Measurements from ENCODE around the gene FRMD8.

FRMD8 gene

DNA sequence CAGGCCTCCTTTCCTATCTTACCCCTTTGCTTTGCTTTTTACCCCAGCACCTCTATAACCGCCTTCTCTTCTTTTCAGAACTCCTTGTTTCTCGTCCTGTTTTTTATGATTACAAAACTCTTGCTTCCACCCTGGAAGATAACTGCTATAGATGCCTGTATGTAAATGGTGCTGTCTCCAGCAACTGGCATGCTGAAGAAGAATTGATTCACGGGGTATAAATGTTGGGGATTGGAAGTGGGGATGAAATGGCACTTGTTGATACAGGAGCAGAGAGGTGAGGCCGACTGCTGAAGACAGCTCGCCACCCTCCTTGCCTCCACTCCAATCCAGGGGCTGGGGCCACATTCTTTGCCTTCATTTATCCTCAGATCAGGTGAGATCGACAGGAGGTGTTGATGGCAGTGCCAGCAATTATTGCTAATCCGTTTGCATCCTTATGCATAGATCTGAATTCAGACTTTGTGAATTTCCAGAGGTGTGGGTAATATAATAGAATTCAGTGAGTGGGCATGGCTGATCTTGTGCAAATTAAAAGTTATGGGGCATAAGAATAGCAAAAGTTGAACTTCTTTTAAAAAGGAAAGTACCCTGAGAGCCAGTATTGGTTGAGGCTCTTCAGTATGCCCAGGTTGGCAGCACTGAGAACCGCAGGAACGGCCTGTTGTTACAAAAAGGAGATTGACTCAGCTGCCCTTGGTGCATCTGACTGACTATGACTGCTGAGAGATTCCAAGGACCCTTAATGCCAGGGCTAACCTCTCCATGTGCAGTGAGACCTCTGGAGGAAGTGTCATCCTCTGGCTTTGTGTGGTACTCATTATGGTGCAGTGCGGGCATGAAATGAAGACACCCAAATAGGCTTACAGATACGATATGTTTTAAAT, 41.5 kb downstream of the FRMD8 start:
- Histone ChIP-seq H3K27me3 (ENCODE audit: insufficient read depth, low read length, poor library complexity) (no peaks in the 10 kb centered on the region), H3K79me1 (ENCODE audit: low read length) (peaks cover 23% of the 10 kb centered on the region), H2BK15ac (replicated peaks; ENCODE audit: low read depth) (no peak overlapping the region), H3K56ac (ENCODE audit: low read length) (no peak overlapping the region), H3K79me2 (ENCODE audit: control insufficient read depth, insufficient read depth, low read length) (peaks cover 48% of the 10 kb centered on the region), H2BK5ac (ENCODE audit: low read length) (no peak overlapping the region), H4K5ac (ENCODE audit: low read length) (no peak overlapping the region), H2AK5ac (ENCODE audit: low read length) (no peak overlapping the region), H3K27ac (ENCODE audit: low read depth, low read length) (no peak overlapping the region), H3K9ac (ENCODE audit: low read length) (peak overlapping the region; percentile 23), H3K23ac (ENCODE audit: low read length) (no peak overlapping the region), H3K4me2 (ENCODE audit: low read length) (no peak overlapping the region), H3K4me1 (ENCODE audit: control insufficient read depth, low read depth, low read length) (peaks cover 30% of the 10 kb centered on the region), H3K36me3 (ENCODE audit: control insufficient read depth, insufficient read depth, low read length) (no peaks in the 10 kb centered on the region), H3K4ac (ENCODE audit: low read depth, low read length) (no peak overlapping the region), H3K4me3 (ENCODE audit: low read length) (no peak overlapping the region), H2BK120ac (ENCODE audit: low read depth, low read length) (no peak overlapping the region), H3K18ac (ENCODE audit: low read length) (no peak overlapping the region), H4K8ac (ENCODE audit: low read depth, low read length) (no peak overlapping the region)
- no CpG with 5 or more reads among the region's 11 CpGs for WGBS (ENCODE audit: extremely low coverage, insufficient coverage, low lambda C conversion rate)
- no peak for DNase-seq

DNA sequence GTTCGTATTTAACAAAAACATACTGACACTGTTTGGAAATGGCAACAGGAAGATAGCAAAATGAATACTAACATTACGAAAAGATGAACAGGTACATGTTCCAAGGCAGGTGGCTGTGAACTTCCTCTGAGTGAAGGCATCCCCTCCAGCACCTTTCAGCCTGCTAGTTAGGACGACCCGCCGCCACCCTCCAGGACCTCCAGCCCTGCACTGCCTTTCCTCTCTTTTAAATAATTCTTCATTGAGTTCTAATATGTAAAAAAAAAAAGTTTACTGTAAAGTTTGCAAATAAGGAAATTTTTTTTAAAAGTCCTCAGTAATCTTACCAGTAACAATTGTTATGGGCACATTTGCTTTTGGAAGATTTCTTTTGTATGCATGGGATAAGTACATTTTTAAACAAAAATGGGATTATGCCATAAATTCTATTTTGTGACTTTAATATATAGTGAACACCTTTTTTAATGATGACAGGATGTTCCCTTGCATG, 42.2 kb downstream of the FRMD8 start:
- Histone ChIP-seq H3K79me1 (ENCODE audit: low read length) (peaks cover 18% of the 10 kb centered on the region), H3K9ac (ENCODE audit: low read length) (no peak overlapping the region), H3K56ac (ENCODE audit: low read length) (no peak overlapping the region), H4K8ac (ENCODE audit: low read depth, low read length) (no peak overlapping the region), H3K36me3 (ENCODE audit: control insufficient read depth, insufficient read depth, low read length) (no peaks in the 10 kb centered on the region), H3K79me2 (ENCODE audit: control insufficient read depth, insufficient read depth, low read length) (peaks cover 41% of the 10 kb centered on the region), H3K18ac (ENCODE audit: low read length) (no peak overlapping the region), H3K4me3 (ENCODE audit: low read length) (no peak overlapping the region), H3K27me3 (ENCODE audit: insufficient read depth, low read length, poor library complexity) (no peaks in the 10 kb centered on the region), H2BK120ac (ENCODE audit: low read depth, low read length) (no peak overlapping the region), H3K4me1 (ENCODE audit: control insufficient read depth, low read depth, low read length) (peaks cover 25% of the 10 kb centered on the region), H3K4ac (ENCODE audit: low read depth, low read length) (no peak overlapping the region), H2BK15ac (replicated peaks; ENCODE audit: low read depth) (no peak overlapping the region), H2BK5ac (ENCODE audit: low read length) (no peak overlapping the region), H2AK5ac (ENCODE audit: low read length) (no peak overlapping the region), H3K4me2 (ENCODE audit: low read length) (no peak overlapping the region), H4K5ac (ENCODE audit: low read length) (no peak overlapping the region), H3K27ac (ENCODE audit: low read depth, low read length) (no peak overlapping the region), H3K23ac (ENCODE audit: low read length) (no peak overlapping the region)
- no CpG with 5 or more reads among the region's 5 CpGs for WGBS (ENCODE audit: extremely low coverage, insufficient coverage, low lambda C conversion rate)
- DNase-seq = no peak

DNA sequence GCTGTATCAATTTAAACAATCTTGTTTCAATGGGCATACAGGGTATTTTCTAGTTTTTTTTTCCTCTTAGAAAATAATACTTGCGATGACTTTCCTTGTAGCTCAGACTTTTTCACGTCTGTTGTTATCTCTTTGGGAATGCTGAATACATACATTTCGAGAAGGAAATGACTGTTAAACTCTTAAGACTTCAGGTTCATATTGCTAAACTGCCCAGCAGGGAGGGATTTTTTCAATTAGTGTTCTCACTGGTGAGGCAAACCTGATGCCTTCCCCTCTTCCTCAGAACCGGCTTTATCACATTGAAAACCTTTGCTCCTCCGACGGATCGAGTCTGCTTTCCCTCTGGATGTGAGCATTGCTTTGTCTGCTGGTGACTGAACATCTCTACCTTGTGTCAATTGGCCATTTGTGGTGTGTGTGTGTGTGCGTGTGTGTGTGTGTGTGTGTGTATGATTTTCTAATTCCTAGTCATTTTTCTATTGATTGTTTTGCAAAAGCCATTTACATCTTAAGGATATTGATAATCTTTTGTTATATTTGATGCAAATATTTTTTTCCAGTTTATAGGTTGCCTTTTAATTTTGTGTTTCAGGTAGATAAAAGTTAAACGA, 42.7 kb downstream of the FRMD8 start:
- no peak overlapping the region for H2BK5ac ChIP-seq (ENCODE audit: low read length)
- no peaks in the 10 kb centered on the region for H3K27me3 ChIP-seq (ENCODE audit: insufficient read depth, low read length, poor library complexity)
- H3K4ac ChIP-seq (ENCODE audit: low read depth, low read length) = no peak overlapping the region
- H2BK120ac ChIP-seq (ENCODE audit: low read depth, low read length) = no peak overlapping the region
- peak; percentile 74 for DNase-seq
- H3K4me2 ChIP-seq (ENCODE audit: low read length) = no peak overlapping the region
- H4K5ac ChIP-seq (ENCODE audit: low read length) = no peak overlapping the region
- peaks cover 21% of the 10 kb centered on the region for H3K4me1 ChIP-seq (ENCODE audit: control insufficient read depth, low read depth, low read length)
- H3K79me2 ChIP-seq (ENCODE audit: control insufficient read depth, insufficient read depth, low read length) = peaks cover 35% of the 10 kb centered on the region
- H3K4me3 ChIP-seq (ENCODE audit: low read length) = no peak overlapping the region
- H3K36me3 ChIP-seq (ENCODE audit: control insufficient read depth, insufficient read depth, low read length) = no peaks in the 10 kb centered on the region
- no peak overlapping the region for H3K56ac ChIP-seq (ENCODE audit: low read length)
- WGBS (ENCODE audit: extremely low coverage, insufficient coverage, low lambda C conversion rate) = no CpG with 5 or more reads among the region's 9 CpGs
- H3K18ac ChIP-seq (ENCODE audit: low read length) = no peak overlapping the region
- no peak overlapping the region for H3K9ac ChIP-seq (ENCODE audit: low read length)
- peaks cover 14% of the 10 kb centered on the region for H3K79me1 ChIP-seq (ENCODE audit: low read length)
- no peak overlapping the region for H3K23ac ChIP-seq (ENCODE audit: low read length)
- H2BK15ac ChIP-seq (replicated peaks; ENCODE audit: low read depth) = no peak overlapping the region
- no peak overlapping the region for H2AK5ac ChIP-seq (ENCODE audit: low read length)
- no peak overlapping the region for H3K27ac ChIP-seq (ENCODE audit: low read depth, low read length)
- H4K8ac ChIP-seq (ENCODE audit: low read depth, low read length) = no peak overlapping the region

DNA sequence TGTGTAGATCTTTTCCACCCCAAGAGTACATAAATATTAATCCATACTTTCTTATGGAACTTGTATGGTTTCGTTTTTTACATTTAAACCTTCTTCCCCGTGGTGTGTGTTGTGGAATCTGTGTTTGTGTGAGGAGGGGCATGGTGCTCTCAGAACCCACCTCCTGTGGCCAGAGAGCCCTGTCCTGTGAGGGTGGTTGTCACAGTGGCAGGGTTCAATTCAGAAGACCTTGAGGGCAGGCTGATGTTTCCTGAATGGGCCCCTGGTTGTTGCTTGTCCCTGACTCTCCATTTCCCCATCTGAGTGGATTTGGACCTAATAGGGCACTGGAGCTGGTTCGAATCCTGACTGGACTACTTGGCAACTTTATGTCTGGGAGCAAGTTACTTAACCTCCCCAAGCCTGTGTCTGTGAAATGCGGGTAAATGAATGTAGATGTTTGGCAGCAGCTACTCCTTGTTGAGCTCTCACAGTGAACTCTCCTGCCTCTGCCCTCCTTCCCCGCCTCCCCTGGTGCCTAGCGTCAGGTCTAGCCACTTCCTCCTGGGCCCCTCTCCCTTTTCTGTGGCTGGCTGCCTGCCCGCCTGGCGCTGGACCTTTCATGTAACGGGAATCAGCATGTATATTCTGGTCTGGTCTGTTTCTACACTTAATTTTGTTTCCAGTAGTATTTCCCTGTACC, 43.4 kb downstream of the FRMD8 start:
- Histone ChIP-seq H3K23ac (ENCODE audit: low read length) (no peak overlapping the region), H2BK120ac (ENCODE audit: low read depth, low read length) (no peak overlapping the region), H3K56ac (ENCODE audit: low read length) (peak overlapping the region; percentile 3), H3K4me3 (ENCODE audit: low read length) (no peak overlapping the region), H3K4me2 (ENCODE audit: low read length) (no peak overlapping the region), H3K36me3 (ENCODE audit: control insufficient read depth, insufficient read depth, low read length) (no peaks in the 10 kb centered on the region), H3K4me1 (ENCODE audit: control insufficient read depth, low read depth, low read length) (peaks cover 15% of the 10 kb centered on the region), H3K79me1 (ENCODE audit: low read length) (peaks cover 9% of the 10 kb centered on the region), H3K27me3 (ENCODE audit: insufficient read depth, low read length, poor library complexity) (no peaks in the 10 kb centered on the region), H4K5ac (ENCODE audit: low read length) (no peak overlapping the region), H3K18ac (ENCODE audit: low read length) (no peak overlapping the region), H3K4ac (ENCODE audit: low read depth, low read length) (no peak overlapping the region), H3K9ac (ENCODE audit: low read length) (peak overlapping the region; percentile 2), H2BK5ac (ENCODE audit: low read length) (no peak overlapping the region), H2BK15ac (replicated peaks; ENCODE audit: low read depth) (no peak overlapping the region), H2AK5ac (ENCODE audit: low read length) (no peak overlapping the region), H3K27ac (ENCODE audit: low read depth, low read length) (no peak overlapping the region), H3K79me2 (ENCODE audit: control insufficient read depth, insufficient read depth, low read length) (peaks cover 29% of the 10 kb centered on the region), H4K8ac (ENCODE audit: low read depth, low read length) (no peak overlapping the region)
- WGBS (ENCODE audit: extremely low coverage, insufficient coverage, low lambda C conversion rate) = no CpG with 5 or more reads among the region's 9 CpGs
- DNase-seq = no peak

DNA sequence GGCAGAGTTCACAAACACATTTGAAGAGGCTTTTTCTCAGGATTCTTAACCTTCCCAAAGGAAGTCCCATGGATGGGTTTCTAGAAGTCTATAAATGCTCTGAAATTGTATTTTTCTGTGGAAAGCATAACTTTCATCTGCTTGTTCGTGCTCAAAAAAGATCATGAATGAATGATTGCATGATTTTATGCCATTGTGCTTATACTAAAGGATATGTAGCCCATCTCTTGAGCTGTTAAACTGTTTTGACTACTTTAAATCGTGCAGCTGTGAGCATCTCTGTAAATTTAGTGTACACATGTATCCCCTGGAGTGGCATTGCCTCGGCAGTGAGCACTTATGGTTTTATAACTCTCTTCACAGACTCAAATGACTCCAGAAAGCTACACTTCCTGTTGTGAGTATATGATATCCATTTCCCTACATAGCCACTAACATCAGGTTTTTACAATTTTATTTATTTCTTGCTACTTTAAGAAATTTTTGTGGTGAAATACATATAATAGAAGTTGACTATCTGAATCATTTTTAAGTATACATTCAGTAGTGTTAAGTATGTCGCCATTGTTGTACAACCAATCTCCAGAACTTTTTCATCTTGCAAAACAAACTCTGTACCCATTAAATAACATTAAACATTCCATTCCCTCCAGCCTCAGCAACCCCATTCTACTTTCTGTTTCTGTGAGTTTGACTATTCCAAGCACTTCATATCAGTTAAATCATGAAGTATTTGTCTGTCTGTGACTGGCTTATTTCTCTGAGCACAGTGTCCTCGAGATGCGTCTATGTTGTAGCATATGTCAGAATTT, 44.2 kb downstream of the FRMD8 start:
- Histone ChIP-seq H3K79me2 (ENCODE audit: control insufficient read depth, insufficient read depth, low read length) (peaks cover 22% of the 10 kb centered on the region), H3K23ac (ENCODE audit: low read length) (no peak overlapping the region), H4K8ac (ENCODE audit: low read depth, low read length) (no peak overlapping the region), H3K36me3 (ENCODE audit: control insufficient read depth, insufficient read depth, low read length) (no peaks in the 10 kb centered on the region), H3K9ac (ENCODE audit: low read length) (no peak overlapping the region), H2BK120ac (ENCODE audit: low read depth, low read length) (no peak overlapping the region), H4K5ac (ENCODE audit: low read length) (no peak overlapping the region), H2BK15ac (replicated peaks; ENCODE audit: low read depth) (no peak overlapping the region), H3K4me1 (ENCODE audit: control insufficient read depth, low read depth, low read length) (peaks cover 14% of the 10 kb centered on the region), H3K4ac (ENCODE audit: low read depth, low read length) (no peak overlapping the region), H3K18ac (ENCODE audit: low read length) (no peak overlapping the region), H2BK5ac (ENCODE audit: low read length) (no peak overlapping the region), H3K4me3 (ENCODE audit: low read length) (no peak overlapping the region), H3K79me1 (ENCODE audit: low read length) (peaks cover 9% of the 10 kb centered on the region), H3K56ac (ENCODE audit: low read length) (no peak overlapping the region), H3K4me2 (ENCODE audit: low read length) (no peak overlapping the region), H3K27ac (ENCODE audit: low read depth, low read length) (no peak overlapping the region), H3K27me3 (ENCODE audit: insufficient read depth, low read length, poor library complexity) (no peaks in the 10 kb centered on the region), H2AK5ac (ENCODE audit: low read length) (no peak overlapping the region)
- WGBS (ENCODE audit: extremely low coverage, insufficient coverage, low lambda C conversion rate) = no CpG with 5 or more reads among the region's 6 CpGs
- DNase-seq = no peak

Measured in mesendoderm (in vitro differentiated cells).